ENCODE measurements around the gene ASIC3.

ASIC3 gene

DNA sequence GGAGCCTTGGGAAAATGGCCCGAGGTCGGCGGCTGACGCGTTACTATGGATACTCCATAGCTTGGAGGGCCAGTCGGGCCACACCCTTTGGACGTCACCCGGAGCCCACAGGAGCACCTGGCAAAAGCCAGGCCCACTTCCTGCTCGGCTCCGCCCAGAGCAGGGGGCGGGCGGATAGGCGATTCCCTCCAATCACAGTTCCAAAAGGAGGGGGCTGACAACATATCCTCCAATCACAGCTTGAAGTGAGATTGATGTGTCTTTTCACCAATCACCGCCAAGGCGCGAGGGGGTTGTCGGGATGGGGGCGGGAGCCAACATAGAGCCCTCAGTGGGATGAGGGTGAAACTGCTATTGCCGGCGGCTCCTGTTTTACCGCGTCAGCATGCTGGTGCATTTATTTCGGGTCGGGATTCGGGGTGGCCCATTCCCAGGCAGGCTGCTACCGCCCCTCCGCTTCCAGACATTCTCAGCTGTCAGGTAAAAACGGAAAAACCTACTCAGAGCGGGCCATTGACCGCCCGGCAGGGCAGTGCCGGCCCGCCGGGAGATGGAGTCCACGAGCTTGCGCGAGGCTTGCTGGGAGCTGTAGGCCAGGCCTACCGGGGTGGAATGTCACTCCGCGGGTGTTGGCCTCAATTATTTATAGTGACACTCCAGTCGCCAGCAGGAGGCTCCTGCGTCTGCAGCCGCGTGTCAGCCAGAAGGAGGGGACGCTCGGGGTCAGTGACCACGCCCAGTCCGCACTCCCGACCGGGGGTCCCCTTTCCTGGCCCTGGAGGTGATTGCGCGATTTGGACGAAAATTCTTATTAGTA is 20.0 kb upstream of the ASIC3 start, which contains the start of gene ABCB8:
TSS of gene ABCB8 (plus strand) at position 320 of the 817 bp plus-strand sequence. CDS start at position 386, 66 bp downstream.
- TF ChIP-seq, protein P1, sequence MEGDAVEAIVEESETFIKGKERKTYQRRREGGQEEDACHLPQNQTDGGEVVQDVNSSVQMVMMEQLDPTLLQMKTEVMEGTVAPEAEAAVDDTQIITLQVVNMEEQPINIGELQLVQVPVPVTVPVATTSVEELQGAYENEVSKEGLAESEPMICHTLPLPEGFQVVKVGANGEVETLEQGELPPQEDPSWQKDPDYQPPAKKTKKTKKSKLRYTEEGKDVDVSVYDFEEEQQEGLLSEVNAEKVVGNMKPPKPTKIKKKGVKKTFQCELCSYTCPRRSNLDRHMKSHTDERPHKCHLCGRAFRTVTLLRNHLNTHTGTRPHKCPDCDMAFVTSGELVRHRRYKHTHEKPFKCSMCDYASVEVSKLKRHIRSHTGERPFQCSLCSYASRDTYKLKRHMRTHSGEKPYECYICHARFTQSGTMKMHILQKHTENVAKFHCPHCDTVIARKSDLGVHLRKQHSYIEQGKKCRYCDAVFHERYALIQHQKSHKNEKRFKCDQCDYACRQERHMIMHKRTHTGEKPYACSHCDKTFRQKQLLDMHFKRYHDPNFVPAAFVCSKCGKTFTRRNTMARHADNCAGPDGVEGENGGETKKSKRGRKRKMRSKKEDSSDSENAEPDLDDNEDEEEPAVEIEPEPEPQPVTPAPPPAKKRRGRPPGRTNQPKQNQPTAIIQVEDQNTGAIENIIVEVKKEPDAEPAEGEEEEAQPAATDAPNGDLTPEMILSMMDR (IDR thresholded peaks at IDR 0.05; ENCODE audit: low read depth, low read length): peak; percentile 22
- peak within 1 kb of the TSS; percentile 90 for H3K4me3 ChIP-seq (ENCODE audit: low read depth, low read length)

DNA sequence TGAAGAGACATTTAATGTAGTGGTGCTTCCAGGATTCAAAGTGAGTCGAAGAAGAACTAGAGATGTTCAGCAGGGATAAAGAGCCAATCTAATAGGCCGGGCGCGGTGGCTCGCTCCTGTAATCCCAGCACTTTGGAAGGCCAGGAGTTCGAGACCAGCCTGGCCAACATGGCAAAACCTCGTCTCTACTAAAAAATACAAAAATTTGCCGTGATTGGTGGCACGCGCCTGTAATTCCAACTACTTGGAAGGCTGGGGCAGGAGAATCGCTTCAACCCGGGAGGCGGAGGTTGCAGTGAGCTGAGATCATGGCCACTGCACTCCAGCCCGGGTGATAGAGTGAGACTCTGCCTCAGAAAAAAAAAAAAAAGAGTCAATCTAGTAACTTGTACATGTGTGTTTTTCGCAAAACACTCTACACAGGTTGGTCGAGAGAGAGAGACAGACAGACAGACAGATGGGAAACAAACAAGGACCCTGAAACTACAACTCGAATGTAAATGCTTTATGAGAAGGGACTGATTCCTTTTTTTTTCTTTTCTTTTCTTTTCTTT is 19.3 kb upstream of the ASIC3 start:
- TF ChIP-seq, protein P1 (IDR thresholded peaks at IDR 0.05; ENCODE audit: low read depth, low read length): no peak
- H3K4me3 ChIP-seq (ENCODE audit: low read depth, low read length): peak overlapping the region; percentile 90

DNA sequence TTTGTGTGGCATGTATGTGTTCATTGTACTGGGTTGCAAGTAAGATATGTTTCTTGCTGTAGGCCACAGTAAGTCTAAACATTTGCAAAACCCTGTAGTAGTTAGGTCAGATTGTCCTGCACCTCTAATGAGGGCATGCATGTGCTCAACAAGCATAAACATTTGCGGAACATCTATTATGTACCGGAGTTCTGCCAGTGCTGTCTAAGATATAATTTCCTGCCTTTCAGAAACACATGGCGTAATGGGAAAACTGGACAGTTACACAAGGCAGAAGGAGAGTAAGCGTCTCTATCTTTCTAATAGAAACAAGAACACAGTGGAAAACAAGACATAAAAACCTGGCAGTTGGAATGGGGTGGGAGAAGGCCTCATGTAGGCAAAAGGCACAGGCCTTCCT is 17.3 kb upstream of the ASIC3 start:
- TF ChIP-seq, protein P1 (IDR thresholded peaks at IDR 0.05; ENCODE audit: low read depth, low read length): no peak
- no peak overlapping the region for H3K4me3 ChIP-seq (ENCODE audit: low read depth, low read length)

DNA sequence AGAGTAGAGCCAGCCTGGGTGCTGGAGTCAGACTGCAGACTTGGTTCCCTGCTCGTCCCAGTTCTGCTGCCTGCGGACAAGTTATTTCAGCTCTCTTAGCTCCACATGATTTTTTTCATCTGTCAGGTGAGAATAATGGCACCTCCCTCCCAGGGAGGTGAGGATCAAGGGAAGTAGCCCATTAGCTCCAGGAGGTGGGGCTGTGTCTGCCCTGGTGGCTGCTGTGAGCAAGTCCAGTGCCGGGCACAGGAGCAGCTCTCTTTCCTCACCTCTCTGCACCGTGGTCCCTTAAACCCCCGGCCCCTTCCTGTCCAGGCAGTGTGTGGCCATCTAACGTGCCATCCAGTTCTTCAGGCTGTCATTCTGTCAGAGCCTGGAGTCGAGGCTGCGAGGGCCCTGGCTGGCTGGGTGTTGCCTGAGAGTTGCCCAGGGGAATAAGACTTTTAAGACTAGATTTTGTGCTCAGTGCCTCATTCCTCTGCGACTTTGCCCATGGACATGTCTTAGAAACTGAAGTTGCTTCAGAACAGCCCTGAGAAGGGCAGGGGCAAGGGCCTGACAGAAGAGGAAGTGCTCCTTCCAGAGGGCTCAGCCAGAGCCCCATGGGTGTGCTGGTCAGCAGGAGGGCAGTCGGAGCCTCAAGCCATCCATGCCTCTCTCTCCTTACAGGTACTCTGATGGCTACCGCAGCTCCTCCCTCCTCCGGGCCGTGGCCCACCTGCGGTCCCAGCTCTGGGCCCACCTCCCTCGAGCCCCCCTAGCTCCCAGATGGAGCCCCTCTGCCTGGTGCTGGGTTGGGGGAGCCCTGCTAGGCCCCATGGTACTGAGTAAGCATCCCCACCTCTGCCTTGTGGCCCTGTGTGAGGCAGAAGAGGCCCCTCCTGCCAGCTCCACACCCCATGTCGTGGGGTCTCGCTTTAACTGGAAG is 15.1 kb upstream of the ASIC3 start:
- no peak overlapping the region for H3K4me3 ChIP-seq (ENCODE audit: low read depth, low read length)
- TF ChIP-seq, protein P1 (IDR thresholded peaks at IDR 0.05; ENCODE audit: low read depth, low read length): no peak

DNA sequence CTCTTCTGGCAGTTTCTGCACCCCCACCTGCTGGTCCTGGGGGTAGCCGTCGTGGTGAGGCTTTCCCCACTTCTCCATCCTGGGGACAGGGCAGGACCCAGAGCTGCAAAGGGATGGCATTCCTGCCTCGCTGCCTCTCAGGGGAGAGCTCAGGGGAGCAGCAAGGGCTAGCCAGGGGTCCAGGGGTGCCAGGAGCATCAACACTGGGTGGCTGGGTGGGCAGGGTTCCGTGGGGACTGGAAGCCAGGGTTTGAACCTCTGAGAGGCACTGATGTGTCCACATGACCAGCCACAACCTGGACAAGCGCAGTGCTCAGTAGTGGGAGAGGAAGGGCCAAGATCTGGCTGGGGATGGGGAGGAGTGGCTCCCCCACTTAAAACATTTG is 14.5 kb upstream of the ASIC3 start:
- TF ChIP-seq, protein P1 (IDR thresholded peaks at IDR 0.05; ENCODE audit: low read depth, low read length): no peak
- H3K4me3 ChIP-seq (ENCODE audit: low read depth, low read length): no peak overlapping the region

DNA sequence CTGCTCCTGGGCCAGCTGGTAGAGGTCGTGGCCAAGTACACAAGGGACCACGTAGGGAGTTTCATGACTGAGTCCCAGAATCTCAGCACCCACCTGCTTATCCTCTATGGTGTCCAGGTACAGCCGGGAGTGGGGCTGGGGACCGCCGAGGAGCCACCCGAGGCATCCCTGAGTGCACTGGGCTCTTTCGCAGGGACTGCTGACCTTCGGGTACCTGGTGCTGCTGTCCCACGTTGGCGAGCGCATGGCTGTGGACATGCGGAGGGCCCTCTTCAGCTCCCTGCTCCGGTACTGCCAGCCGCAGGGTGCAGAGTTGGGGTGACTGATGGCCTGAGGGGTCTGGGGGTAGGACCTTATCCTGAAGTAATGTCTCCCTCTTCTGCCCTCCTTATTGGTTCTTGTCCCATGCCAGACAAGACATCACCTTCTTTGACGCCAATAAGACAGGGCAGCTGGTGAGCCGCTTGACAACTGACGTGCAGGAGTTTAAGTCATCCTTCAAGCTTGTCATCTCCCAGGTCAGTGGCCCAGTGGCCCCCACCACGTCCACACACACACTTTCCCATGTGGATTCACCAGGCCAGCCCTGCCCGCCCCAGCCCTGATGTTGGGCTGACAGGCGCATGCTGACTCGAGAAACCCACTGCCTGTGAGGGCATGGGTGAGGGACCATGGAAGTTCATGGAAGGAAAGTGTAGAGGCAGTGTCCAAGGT is 13.9 kb upstream of the ASIC3 start:
- TF ChIP-seq, protein P1 (IDR thresholded peaks at IDR 0.05; ENCODE audit: low read depth, low read length): no peak
- H3K4me3 ChIP-seq (ENCODE audit: low read depth, low read length): no peak overlapping the region
